ENCODE data around the gene CRCP.
"Not testable (repeated sequence)": the region's sequence is repeated elsewhere in the genome, so short reads cannot be mapped to it uniquely, and the experiment has no call there.

The CRCP gene

GRCh38 chr7:66110856-66111255 is 3.8 kb upstream of the CRCP start:
- DNase-seq: no peak

- DNase-seq: not testable (repeated sequence)
Measured at GRCh38 chr7:66116680-66117420, 2.2 kb downstream of the CRCP start.

GRCh38 chr7:66118603-66119002 is 4.0 kb downstream of the CRCP start:
- no peak for DNase-seq

GRCh38 chr7:66119245-66119850 is 4.7 kb downstream of the CRCP start:
- no peak for DNase-seq

DNA sequence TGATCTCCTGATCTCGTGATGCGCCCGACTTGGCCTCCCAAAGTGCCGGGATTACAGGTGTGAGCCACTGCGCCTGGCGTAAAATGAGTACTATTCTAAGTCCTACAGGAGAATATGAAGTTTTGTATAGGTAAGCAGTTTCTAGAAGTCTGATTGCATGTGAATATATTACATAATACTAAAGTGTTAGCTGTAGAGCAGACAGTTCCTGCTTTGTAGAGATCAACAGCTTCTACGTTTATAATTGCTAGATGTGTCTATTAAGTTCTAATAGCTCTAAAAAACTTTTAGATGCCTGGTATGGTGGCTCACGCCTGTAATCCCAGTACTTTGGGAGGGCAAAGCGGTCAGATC is 8.5 kb downstream of the CRCP start:
- DNase-seq: no peak

DNA sequence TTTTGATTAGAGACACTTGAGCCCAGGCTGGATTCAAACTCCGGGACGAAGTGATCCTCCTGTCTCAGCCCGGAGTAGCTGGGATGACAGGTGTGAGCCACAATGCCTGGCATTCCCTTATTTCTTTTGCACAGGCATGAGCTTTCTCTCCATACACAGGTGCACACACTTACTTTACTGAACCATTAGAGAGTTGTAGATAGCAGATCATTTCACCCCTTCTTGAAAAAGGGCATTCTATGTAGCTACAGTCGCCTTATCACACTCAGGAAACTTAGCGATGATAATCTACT is 9.9 kb downstream of the CRCP start:
- DNase-seq: not testable (repeated sequence)

GRCh38 chr7:66125052-66125694 is 10.5 kb downstream of the CRCP start:
- no peak for DNase-seq

DNA sequence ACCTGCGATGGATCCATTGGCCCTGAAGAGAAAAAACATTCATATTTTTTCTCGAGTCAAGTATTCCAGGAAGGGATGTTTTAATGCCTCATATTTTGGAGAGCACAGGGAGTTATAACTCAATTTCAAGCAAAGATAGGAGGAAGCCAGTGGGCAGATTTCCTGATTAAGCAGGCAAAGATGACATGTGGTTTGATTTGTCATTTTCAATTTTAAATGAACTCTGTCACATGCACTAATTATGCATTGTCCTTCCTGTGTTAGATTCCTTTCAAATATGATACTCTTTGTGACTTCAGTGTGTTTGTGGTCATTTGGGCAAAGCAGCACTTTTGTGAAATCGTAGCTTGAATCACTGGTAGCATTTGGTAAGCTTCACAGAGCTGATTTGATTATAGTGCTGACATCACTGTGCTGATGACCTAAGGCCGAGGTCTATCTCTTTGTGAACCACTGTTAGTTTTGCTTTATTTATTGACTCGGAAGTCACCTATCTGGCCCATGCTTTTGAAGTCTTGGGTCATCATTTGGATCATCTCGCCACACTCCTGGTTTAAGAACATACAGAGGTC is 11.2 kb downstream of the CRCP start:
- not testable (repeated sequence) for DNase-seq

- not testable (repeated sequence) for DNase-seq
Measured at GRCh38 chr7:66127172-66127571, 12.5 kb downstream of the CRCP start.

DNA sequence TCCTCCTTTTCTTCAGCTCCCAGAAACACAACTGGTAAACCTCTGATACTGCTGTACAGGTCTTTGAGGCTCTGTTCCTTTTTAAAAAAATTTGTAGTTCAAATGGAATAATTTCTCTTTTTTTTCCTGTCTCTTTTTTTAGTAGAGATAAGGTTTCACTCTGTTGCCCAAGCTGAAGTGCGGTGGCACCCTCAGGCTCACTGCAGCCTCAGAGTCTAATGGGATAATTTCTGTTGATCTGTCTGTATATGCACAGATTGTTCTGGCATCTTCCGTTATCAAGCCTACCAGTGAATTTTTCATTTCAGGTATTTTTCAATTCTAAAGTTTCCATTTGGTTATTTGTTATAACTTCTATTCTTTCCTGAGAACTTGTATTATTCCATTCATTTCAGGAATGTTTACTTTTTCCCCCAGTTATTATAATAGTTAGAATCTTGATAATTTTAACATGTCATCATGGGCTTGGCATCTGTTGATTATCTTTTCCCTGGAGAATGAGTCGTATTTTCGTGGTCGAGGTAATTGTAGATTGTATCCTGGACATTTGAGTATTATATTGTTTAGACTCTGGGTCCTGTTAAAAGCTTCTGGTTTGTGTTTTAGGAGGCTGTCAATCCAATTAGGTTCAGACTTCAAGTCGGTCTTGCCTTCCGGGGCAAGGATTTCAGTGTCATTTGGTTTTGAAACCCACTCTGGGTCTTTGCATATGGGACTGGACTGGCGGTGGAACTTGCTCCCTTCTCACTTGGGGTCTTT is 24.5 kb downstream of the CRCP start:
- no peak for DNase-seq

GRCh38 chr7:66140924-66141323 is 26.3 kb downstream of the CRCP start:
- DNase-seq: peak; percentile 34

- no peak for DNase-seq
Measured at GRCh38 chr7:66142334-66142733, 27.7 kb downstream of the CRCP start.

DNA sequence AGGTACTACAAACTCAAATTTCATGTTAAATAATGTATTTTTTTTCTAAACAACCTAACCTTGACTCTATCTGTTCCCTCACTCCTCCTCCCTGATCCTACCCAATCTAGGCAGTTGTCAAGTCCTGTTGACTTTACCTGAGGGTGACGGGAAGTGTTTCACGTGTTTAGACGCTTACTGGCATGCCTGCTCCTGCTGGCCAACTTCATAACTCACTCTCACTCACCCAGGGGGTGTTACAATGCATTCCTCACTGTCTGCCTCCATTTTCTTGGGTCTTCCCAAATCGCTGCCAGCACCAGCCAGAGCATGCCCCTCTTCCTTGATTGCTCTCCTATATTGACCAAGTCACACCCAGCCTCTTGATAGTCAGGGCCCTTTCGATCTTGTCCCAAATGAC is 28.3 kb downstream of the CRCP start:
- DNase-seq: no peak

DNA sequence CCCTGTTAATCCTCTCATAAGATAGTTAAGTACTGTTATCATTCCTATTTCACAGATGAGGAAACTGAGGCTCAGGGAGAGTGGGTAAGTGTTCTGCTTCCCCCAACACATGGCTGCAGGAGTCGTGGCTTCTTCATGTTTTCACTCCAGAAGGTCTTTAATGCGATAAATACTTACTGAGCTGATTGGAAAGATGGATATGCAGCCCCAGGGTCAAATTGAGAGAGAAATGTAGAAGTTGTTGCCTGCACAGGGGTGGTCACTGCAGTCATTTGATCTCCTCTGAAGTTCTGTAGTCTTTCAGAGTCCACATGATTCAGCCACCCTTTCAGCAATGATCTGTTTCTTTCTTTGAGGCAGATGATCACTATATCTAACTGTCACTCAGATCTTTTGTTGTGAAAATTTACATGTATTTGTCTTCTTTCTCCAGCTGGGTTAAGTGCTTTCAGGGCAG is 29.3 kb downstream of the CRCP start:
- no peak for DNase-seq

- DNase-seq: no peak
Measured at GRCh38 chr7:66145400-66146104, 30.9 kb downstream of the CRCP start.

- DNase-seq: no peak
Measured at GRCh38 chr7:66146701-66147100, 32.1 kb downstream of the CRCP start.

DNA sequence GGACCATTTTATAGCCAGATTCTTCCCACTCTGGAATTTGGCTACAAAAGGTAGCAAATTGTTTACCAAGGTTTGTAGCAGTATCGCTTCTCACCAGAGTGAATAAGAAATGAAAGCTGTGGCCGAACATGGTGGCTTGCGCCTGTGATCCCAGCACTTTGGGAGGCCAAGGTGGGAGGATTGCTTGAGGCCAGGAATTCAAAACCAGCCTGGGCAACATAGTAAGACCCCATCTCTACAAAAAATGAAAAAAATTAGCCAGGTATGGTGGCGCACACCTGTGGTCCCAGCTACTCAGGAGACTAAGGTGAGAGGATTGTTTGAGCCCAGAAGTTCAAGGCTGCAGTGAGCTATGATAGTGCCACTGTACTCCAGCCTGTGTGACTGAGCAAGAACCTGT is 33.0 kb downstream of the CRCP start:
- DNase-seq: not testable (repeated sequence)

- peak; percentile 26 for DNase-seq
Measured at GRCh38 chr7:66150471-66150870, 35.8 kb downstream of the CRCP start.

- DNase-seq: no peak
Measured at GRCh38 chr7:66152371-66153191, 37.9 kb downstream of the CRCP start.

DNA sequence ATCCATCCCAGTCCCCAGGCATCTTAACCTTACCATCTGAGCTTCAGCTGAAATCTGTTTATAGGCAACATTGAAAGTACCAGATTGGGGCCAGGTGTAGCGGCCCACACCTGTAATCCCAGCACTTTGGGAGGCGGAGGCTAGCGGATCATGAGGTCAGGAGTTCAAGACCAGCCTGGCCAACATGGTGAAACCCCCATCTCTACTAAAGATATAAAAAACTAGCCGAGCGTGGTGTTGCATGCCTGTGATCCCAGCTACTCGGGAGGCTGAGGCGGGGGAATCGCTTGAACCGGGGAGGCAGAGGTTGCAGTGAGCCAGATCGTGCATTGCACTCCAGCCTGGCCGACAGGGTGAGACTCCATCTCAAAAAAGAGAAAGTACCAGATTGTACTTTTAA is 39.0 kb downstream of the CRCP start:
- no peak for DNase-seq

DNA sequence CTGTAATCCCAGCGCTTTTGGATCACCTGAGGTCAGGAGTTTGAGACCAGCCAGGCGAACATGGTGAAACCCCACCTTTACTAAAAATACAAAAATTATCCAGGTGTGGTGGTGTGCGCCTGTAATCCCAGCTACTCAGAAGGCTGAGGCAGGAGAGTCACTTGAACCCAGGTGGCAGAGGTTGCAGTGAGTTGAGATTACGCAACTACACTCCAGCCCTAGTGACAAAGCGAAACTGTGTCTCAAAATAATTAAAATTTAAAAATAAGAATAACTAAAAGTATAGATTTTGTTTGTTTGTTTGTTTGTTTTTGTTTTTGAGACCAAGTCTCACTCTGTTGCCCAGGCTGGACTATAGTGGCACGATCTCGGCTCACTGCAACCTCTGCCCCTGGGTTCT is 41.4 kb downstream of the CRCP start:
- not testable (repeated sequence) for DNase-seq

- DNase-seq: no peak
Measured at GRCh38 chr7:66157060-66157459, 42.4 kb downstream of the CRCP start.

All from RPMI8226 (cell line).